ENCODE data around the gene BOD1L2.

DNA sequence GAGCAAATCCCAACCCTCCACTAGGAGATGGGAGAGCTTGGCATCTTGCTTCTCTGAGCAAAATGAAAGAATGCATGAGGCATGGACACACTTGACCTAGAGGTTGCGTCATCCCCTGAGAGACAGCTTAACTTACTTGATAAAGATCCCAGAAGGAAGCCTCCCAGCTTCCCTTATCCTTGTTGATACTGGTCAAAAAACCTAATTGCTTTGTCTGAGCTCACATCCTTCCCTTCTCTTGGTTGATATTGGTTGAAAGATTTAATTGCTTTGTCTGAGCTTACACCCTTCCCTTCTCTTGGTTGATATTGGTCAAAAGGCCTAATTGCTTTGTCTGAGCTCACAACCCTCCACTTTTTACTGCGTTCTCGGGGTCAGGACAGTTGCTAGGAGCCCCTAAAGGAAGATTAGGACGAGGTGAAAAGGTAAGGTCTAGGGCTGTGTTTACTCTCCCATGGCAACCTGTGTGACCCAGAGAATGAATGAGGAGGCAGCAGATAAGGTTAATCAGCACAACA, 12.2 kb upstream of the BOD1L2 start:
- TF ChIP-seq, protein P1, sequence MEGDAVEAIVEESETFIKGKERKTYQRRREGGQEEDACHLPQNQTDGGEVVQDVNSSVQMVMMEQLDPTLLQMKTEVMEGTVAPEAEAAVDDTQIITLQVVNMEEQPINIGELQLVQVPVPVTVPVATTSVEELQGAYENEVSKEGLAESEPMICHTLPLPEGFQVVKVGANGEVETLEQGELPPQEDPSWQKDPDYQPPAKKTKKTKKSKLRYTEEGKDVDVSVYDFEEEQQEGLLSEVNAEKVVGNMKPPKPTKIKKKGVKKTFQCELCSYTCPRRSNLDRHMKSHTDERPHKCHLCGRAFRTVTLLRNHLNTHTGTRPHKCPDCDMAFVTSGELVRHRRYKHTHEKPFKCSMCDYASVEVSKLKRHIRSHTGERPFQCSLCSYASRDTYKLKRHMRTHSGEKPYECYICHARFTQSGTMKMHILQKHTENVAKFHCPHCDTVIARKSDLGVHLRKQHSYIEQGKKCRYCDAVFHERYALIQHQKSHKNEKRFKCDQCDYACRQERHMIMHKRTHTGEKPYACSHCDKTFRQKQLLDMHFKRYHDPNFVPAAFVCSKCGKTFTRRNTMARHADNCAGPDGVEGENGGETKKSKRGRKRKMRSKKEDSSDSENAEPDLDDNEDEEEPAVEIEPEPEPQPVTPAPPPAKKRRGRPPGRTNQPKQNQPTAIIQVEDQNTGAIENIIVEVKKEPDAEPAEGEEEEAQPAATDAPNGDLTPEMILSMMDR (IDR thresholded peaks at IDR 0.05) = no peak
- no peak for TF ChIP-seq POLR2A (IDR thresholded peaks at IDR 0.05)

Data from tibial nerve (tissue), 3 donors.